K562 (cell line): ENCODE data around the gene TRAF1. TPM values are rescaled to one million over a fixed set of nuclear protein-coding genes. Genes with fewer than 3 reads are reported as not detected.

ENCODE experiments used
- ATAC-seq: fragments of 200-7000 bp; cut with Tn5 transposase; 3 replicates; pipeline ENCODE4 v1.9.1; 2020; ENCODE audit warnings: moderate library complexity
- BruUV-seq: library from RNA; stranded (reverse); fragments of 400-500 nt; replicated peaks from 2 replicates; lab custom pipeline; 2021; lab: Mats Ljungman, UMichigan
- CTCF ChIA-PET: fragments of 300-600 bp; formaldehyde crosslinking; extraction: SDS; loops from one replicate; lab custom pipeline; 2021; ENCODE audit warnings: low intra/inter-chr PET ratio; lab: Yijun Ruan, JAX
- POLR2A ChIA-PET: fragments of 300-600, 350-650 bp; sonication (Branson Sonifier 250); formaldehyde crosslinking; extraction: SDS; loops from one replicate; lab custom pipeline; 2021; ENCODE audit warnings: antibody characterized with exemption, inconsistent platforms; lab: Yijun Ruan, JAX
- DNase-seq, 4 experiments: peaks; one replicate each; pipeline versions ENCODE4 v3.0.0 to v3.0.0-alpha.2; 2011 to 2018; ENCODE audit warnings: low spot score in 3 of 4, mixed read lengths in 3 of 4; ENCODE audit errors: extremely low read depth in 1 of 4
- FAIRE-seq: peaks from 2 replicates; lab custom pipeline; 2011; peaks lifted over from hg19 to GRCh38; lab: Jason Lieb, UNC
- H2AFZ ChIP-seq: 2 replicates; pipeline ENCODE4 v1.6.0; 2011; ENCODE audit warnings: low read depth, low read length, control low read depth, inconsistent platforms
- H3K27ac ChIP-seq: fragments of 200-600 bp; 3 replicates; pipeline ENCODE4 v1.8.0; 2011; ENCODE audit warnings: low read depth, mild to moderate bottlenecking, control low read depth, inconsistent platforms, low read length, moderate library complexity, mixed read lengths; ENCODE audit errors: extremely low read depth
- H3K27me3 ChIP-seq, 2 experiments: fragments of 300-600 bp in 1 of 2; 2 replicates in 1 of 2; 3 replicates in 1 of 2; pipeline versions ENCODE4 v1.6.0 to v1.8.0; 2011; ENCODE audit warnings: inconsistent platforms in 2 of 2, low read length in 2 of 2, mild to moderate bottlenecking in 1 of 2, mixed read lengths in 1 of 2, moderate library complexity in 1 of 2; ENCODE audit not compliant: control insufficient read depth in 2 of 2, insufficient read depth in 2 of 2
- H3K36me3 ChIP-seq: fragments of 300-600 bp; 3 replicates; pipeline ENCODE4 v1.8.0; 2011; ENCODE audit warnings: mild to moderate bottlenecking, low read length, inconsistent platforms; ENCODE audit not compliant: control insufficient read depth, insufficient read depth
- H3K4me1 ChIP-seq, 2 experiments: fragments of 200-600 bp in 1 of 2; replicated peaks in 1 of 2; 2 replicates in 1 of 2; 3 replicates in 1 of 2; pipeline versions ENCODE4 v1.5.1 to v1.8.0; 2011; ENCODE audit warnings: inconsistent platforms in 2 of 2, low read length in 2 of 2, mild to moderate bottlenecking in 1 of 2, mixed read lengths in 1 of 2, moderate library complexity in 1 of 2; ENCODE audit not compliant: control insufficient read depth in 2 of 2, insufficient read depth in 2 of 2
- H3K4me2 ChIP-seq: 2 replicates; pipeline ENCODE4 v1.6.1; 2011; ENCODE audit warnings: low read length, control low read depth, inconsistent platforms, mixed read lengths; ENCODE audit not compliant: insufficient read depth
- H3K4me3 ChIP-seq: fragments of 200-600 bp; sonication (generic), shearing (Covaris generic); 2 replicates; pipeline ENCODE4 v1.5.1; 2016; ENCODE audit warnings: control low read depth, inconsistent platforms
- H3K79me2 ChIP-seq: fragments of 200-600 bp; 3 replicates; pipeline ENCODE4 v1.8.0; 2011; ENCODE audit warnings: low read length, inconsistent platforms; ENCODE audit not compliant: control insufficient read depth, insufficient read depth
- H3K9ac ChIP-seq, 2 experiments: 2 replicates each; pipeline versions ENCODE4 v1.6.0 to v1.6.1; 2011; ENCODE audit warnings: low read depth in 2 of 2, low read length in 2 of 2, control low read depth in 1 of 2, inconsistent platforms in 1 of 2, mild to moderate bottlenecking in 1 of 2, mixed read lengths in 1 of 2; ENCODE audit not compliant: insufficient read depth in 1 of 2
- H3K9me1 ChIP-seq: one replicate; pipeline ENCODE4 v1.6.0; 2011; ENCODE audit warnings: inconsistent platforms, mild to moderate bottlenecking, low read length, moderate library complexity; ENCODE audit not compliant: control insufficient read depth, insufficient read depth
- H3K9me3 ChIP-seq: replicated peaks from 2 replicates; pipeline ENCODE4 v1.5.1; 2011; ENCODE audit warnings: low read depth, low read length, inconsistent platforms; ENCODE audit not compliant: control insufficient read depth, insufficient read depth
- H4K20me1 ChIP-seq: replicated peaks from 2 replicates; pipeline ENCODE4 v1.6.1; 2011; ENCODE audit warnings: low read length, inconsistent platforms, mixed read lengths; ENCODE audit not compliant: control insufficient read depth, insufficient read depth
- CHD4 ChIP-seq: fragments of 200-600 bp; sonication (generic); IDR thresholded peaks from 3 replicates; pipeline ENCODE4 v1.6.1; 2012; ENCODE audit warnings: low read depth, mild to moderate bottlenecking, mixed read lengths, low read length, inconsistent platforms; ENCODE audit not compliant: insufficient read depth, insufficient replicate concordance, poor library complexity, severe bottlenecking
- GTF2A2 ChIP-seq: IDR thresholded peaks from 2 replicates; pipeline ENCODE4 v1.6.1; 2016; ENCODE audit warnings: mild to moderate bottlenecking, missing genetic modification characterization, missing compliant biosample characterization
- HDAC8 ChIP-seq: fragments of 450-650 bp; IDR thresholded peaks from 2 replicates; pipeline ENCODE4 v1.6.1; 2016; ENCODE audit warnings: mild to moderate bottlenecking, missing genetic modification characterization, moderate library complexity, missing compliant biosample characterization
- IFI16 ChIP-seq: fragments of 250-450 bp; sonication (Bioruptor Pico); IDR thresholded peaks from 2 replicates; pipeline ENCODE4 v2.1.2; 2022; ENCODE audit warnings: mild to moderate bottlenecking, inconsistent platforms
- MAFK ChIP-seq: IDR thresholded peaks from 2 replicates; pipeline ENCODE4 v1.6.1; 2011; ENCODE audit warnings: low read length, improper control_type of control experiment
- PCBP1 ChIP-seq: fragments of 200-400 bp; formaldehyde crosslinking; IDR thresholded peaks from 2 replicates; pipeline ENCODE4 v1.6.1; 2018; ENCODE audit warnings: mild to moderate bottlenecking, low read depth, low read length; ENCODE audit not compliant: poor library complexity, severe bottlenecking
- RCOR1 ChIP-seq, 2 experiments: IDR thresholded peaks; 2 replicates each; pipeline ENCODE4 v1.6.1; 2012; ENCODE audit warnings: low read depth in 2 of 2, low read length in 2 of 2, borderline replicate concordance in 1 of 2, improper control_type of control experiment in 1 of 2
- SIN3A ChIP-seq, 2 experiments: fragments of 150-350 bp in 1 of 2; IDR thresholded peaks; 2 replicates each; pipeline ENCODE4 v1.6.1; 2011 to 2016; ENCODE audit warnings: borderline replicate concordance in 2 of 2, low read depth in 2 of 2, low read length in 2 of 2, mild to moderate bottlenecking in 2 of 2, moderate library complexity in 2 of 2; ENCODE audit not compliant: control insufficient read depth in 1 of 2
- SMAD3 ChIP-seq: fragments of 450-650 bp; formaldehyde crosslinking; conservative IDR thresholded peaks from 2 replicates; pipeline ENCODE4 v1.4.0; 2020; ENCODE audit warnings: mild to moderate bottlenecking
- ZFP36 ChIP-seq: fragments of 150-350 bp; IDR thresholded peaks from 2 replicates; pipeline ENCODE4 v1.6.1; 2018; ENCODE audit warnings: low read length, low read depth; ENCODE audit not compliant: partially characterized antibody
- WGBS: fragments of 100-300 bp; shearing (Covaris generic); methylation state at CpG from one replicate; pipeline ENCODE4 v1.1.6; 2016; ENCODE audit warnings: low coverage, mixed read lengths; ENCODE audit not compliant: insufficient coverage; ENCODE audit errors: missing lambda C conversion rate; 5-methylcytosine and 5-hydroxymethylcytosine counted together
- in situ Hi-C: fragments of 300-500 bp; cut with MboI; formaldehyde crosslinking; loops from 4 replicates; pipeline ENCODE4 v1.15.0; 2018; ENCODE audit warnings: inconsistent platforms, mixed read lengths
- intact Hi-C: fragments of 100-400 bp; cut with micrococcal nuclease; formaldehyde crosslinking; loops from 2 replicates; pipeline ENCODE4 v1.14.2; 2022
- polyA plus RNA-seq, 8 experiments: library from polyadenylated mRNA; depleted of rRNA in 4 of 8; stranded (reverse) in 5 of 8; unstranded in 3 of 8; fragments of >200 nt; fragmentation: Nextera tagmentation in 2 of 8; fragmentation: Illumina TruSeq in 1 of 8; extraction: Ambion mirVana in 2 of 8; extraction: Trizol in 1 of 8; gene quantifications; 2 replicates each; pipeline versions ENCODE4 v1.2.1 to v1.2.3, GENCODE V29; 2011 to 2014; ENCODE audit warnings: inconsistent platforms in 1 of 8, missing spikeins in 1 of 8
- total RNA-seq, 7 experiments: library from RNA; depleted of rRNA in 6 of 7; stranded (reverse); fragments of >200 nt in 6 of 7; fragmentation: Illumina TruSeq in 2 of 7; extraction: Trizol in 2 of 7; gene quantifications; 2 replicates each; pipeline versions ENCODE4 v1.2.1 to v1.2.3, GENCODE V29; 2011 to 2021; ENCODE audit warnings: low replicate concordance in 1 of 7
- TF ChIP-seq, protein P1 (sequence below): IDR thresholded peaks from 2 replicates; pipeline ENCODE4 v1.6.1; 2016; ENCODE audit warnings: missing genetic modification characterization, missing compliant biosample characterization
- TF ChIP-seq, protein P2 (sequence below), 2 experiments: fragments of 450-650 bp in 1 of 2; sonication (generic) in 1 of 2; formaldehyde crosslinking in 1 of 2; IDR thresholded peaks in 1 of 2; conservative IDR thresholded peaks in 1 of 2; 2 replicates each; pipeline versions ENCODE4 v1.6.1 to v1.8.1; 2016 to 2023; ENCODE audit warnings: mild to moderate bottlenecking in 2 of 2, moderate library complexity in 2 of 2, inconsistent platforms in 1 of 2, missing genetic modification reagents in 1 of 2
- TF ChIP-seq, protein P3 (sequence below): fragments of 250-450 bp; sonication (Bioruptor Pico); IDR thresholded peaks from 2 replicates; pipeline ENCODE4 v1.5.0; 2020; ENCODE audit warnings: mild to moderate bottlenecking, borderline replicate concordance
- TF ChIP-seq, protein P4 (sequence below): sonication (generic); formaldehyde crosslinking; IDR thresholded peaks from 2 replicates; pipeline ENCODE4 v1.8.1; 2023; ENCODE audit warnings: mild to moderate bottlenecking, missing genetic modification reagents, moderate library complexity

The TRAF1 gene
- total and polyA plus RNA-seq, 9 of the 15 experiments (the other 6 are each of a cell fraction or from before 2014, with no cell fraction given): 0.01 to 1.1 (median 0.04) TPM; not detected in 2

- Histone ChIP-seq H3K9ac (peak overlapping the region in 1 of 2 experiments; percentile 13; a peak in 1 of 4 replicates), H3K4me2 (no peak overlapping the region), H3K4me1 (peaks cover 56 to 66% of the 10 kb centered on the region in 2 experiments), H3K9me3 (no peaks in the 10 kb centered on the region), H3K27me3 (no peaks in the 10 kb centered on the region), H3K9me1 (no peaks in the 10 kb centered on the region), H3K79me2 (no peaks in the 10 kb centered on the region), H2AFZ (peak overlapping the region; percentile 27; the same call in 1 of the 2 replicates), H3K27ac (peak overlapping the region; percentile 40; the same call in 2 of the 3 replicates), H3K4me3 (no peak overlapping the region), H4K20me1 (no peaks in the 10 kb centered on the region), H3K36me3 (no peaks in the 10 kb centered on the region)
- intact Hi-C loops (loop anchor here (5.0 kb wide), 1 partner anchor 69 kb away; no protein-coding TSS in a partner anchor), in situ Hi-C loops (no loop called here)
- DNase-seq: peak in 1 of 4 experiments; percentile 27
- ChIA-PET CTCF (no interaction called here), POLR2A (interaction anchor here (0.6 to 22.9 kb wide), 7 partner anchors 10 to 102 kb away, joined by 3 to 464 read pairs (median 6); partner anchors contain the start of genes FBXW2 and PHF19)
- no peak for ATAC-seq
- BruUV-seq: no TSS peak
- 96% methylated on average over 2 of the region's 2 CpGs for WGBS
- no peak for FAIRE-seq
- TF ChIP-seq, protein P1, sequence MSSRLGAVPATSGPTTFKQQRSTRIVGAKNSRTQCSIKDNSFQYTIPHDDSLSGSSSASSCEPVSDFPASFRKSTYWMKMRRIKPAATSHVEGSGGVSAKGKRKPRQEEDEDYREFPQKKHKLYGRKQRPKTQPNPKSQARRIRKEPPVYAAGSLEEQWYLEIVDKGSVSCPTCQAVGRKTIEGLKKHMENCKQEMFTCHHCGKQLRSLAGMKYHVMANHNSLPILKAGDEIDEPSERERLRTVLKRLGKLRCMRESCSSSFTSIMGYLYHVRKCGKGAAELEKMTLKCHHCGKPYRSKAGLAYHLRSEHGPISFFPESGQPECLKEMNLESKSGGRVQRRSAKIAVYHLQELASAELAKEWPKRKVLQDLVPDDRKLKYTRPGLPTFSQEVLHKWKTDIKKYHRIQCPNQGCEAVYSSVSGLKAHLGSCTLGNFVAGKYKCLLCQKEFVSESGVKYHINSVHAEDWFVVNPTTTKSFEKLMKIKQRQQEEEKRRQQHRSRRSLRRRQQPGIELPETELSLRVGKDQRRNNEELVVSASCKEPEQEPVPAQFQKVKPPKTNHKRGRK (tag): peak; percentile 43; the same call in 1 of the 2 replicates
- TF ChIP-seq RCOR1 (IDR thresholded peaks at IDR 0.05; ENCODE audit: borderline replicate concordance in 1 of 2, low read depth in 2 of 2, low read length in 2 of 2): peak; percentile 53 to 95
- TF ChIP-seq, protein P2, sequence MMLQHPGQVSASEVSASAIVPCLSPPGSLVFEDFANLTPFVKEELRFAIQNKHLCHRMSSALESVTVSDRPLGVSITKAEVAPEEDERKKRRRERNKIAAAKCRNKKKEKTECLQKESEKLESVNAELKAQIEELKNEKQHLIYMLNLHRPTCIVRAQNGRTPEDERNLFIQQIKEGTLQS (IDR thresholded peaks at IDR 0.05): no peak
- TF ChIP-seq, protein P2 (CRISPR knock-in tag; conservative IDR thresholded peaks at IDR 0.05): peak; percentile 55; the same call in 1 of the 2 replicates
- no peak for TF ChIP-seq SIN3A (IDR thresholded peaks at IDR 0.05; ENCODE audit: borderline replicate concordance in 2 of 2, control insufficient read depth in 1 of 2, low read depth in 2 of 2, low read length in 2 of 2)
- TF ChIP-seq CHD4: peak; percentile 97
- 0 out of 2 replicates have a peak, but pooled peaks have one; percentile 32 for TF ChIP-seq GTF2A2 (tag)
- TF ChIP-seq IFI16 (CRISPR knock-in tag): no peak
- no peak for TF ChIP-seq MAFK
- TF ChIP-seq ZFP36: peak; percentile 10
- TF ChIP-seq SMAD3 (CRISPR knock-in tag): no peak
- TF ChIP-seq, protein P3, sequence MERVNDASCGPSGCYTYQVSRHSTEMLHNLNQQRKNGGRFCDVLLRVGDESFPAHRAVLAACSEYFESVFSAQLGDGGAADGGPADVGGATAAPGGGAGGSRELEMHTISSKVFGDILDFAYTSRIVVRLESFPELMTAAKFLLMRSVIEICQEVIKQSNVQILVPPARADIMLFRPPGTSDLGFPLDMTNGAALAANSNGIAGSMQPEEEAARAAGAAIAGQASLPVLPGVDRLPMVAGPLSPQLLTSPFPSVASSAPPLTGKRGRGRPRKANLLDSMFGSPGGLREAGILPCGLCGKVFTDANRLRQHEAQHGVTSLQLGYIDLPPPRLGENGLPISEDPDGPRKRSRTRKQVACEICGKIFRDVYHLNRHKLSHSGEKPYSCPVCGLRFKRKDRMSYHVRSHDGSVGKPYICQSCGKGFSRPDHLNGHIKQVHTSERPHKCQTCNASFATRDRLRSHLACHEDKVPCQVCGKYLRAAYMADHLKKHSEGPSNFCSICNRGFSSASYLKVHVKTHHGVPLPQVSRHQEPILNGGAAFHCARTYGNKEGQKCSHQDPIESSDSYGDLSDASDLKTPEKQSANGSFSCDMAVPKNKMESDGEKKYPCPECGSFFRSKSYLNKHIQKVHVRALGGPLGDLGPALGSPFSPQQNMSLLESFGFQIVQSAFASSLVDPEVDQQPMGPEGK (CRISPR knock-in tag): no peak
- TF ChIP-seq, protein P4, sequence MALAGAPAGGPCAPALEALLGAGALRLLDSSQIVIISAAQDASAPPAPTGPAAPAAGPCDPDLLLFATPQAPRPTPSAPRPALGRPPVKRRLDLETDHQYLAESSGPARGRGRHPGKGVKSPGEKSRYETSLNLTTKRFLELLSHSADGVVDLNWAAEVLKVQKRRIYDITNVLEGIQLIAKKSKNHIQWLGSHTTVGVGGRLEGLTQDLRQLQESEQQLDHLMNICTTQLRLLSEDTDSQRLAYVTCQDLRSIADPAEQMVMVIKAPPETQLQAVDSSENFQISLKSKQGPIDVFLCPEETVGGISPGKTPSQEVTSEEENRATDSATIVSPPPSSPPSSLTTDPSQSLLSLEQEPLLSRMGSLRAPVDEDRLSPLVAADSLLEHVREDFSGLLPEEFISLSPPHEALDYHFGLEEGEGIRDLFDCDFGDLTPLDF (CRISPR knock-in tag): peak; percentile 81
- TF ChIP-seq HDAC8 (tag): 0 out of 2 replicates have a peak, but pooled peaks have one; percentile 51
- no peak for TF ChIP-seq PCBP1
These were observed 30.6 kb downstream of the TRAF1 start for GRCh38 chr9:120895951-120896350.
